Liver (tissue), 9 donors: ENCODE data around the gene SPON2. TPM values are rescaled to one million over a fixed set of nuclear protein-coding genes. Genes with fewer than 3 reads are reported as not detected.
A peak's percentile ranks its signal among the peaks of the same experiment; 100 is the strongest.

ENCODE experiments used
- DNase-seq: peaks from one replicate; pipeline ENCODE4 v3.0.0-alpha.2; 2017; ENCODE audit warnings: low spot score
- H3K27ac ChIP-seq, 2 donors: one replicate each; pipeline ENCODE4 v1.7.0; 2013; ENCODE audit warnings: inconsistent platforms in 2 of 2, low read length in 2 of 2, control low read depth in 1 of 2, low read depth in 1 of 2, mild to moderate bottlenecking in 1 of 2
- H3K27me3 ChIP-seq, 4 donors: one replicate each; pipeline versions ENCODE4 v1.6.1 to v1.7.0; 2013; ENCODE audit warnings: low read length in 3 of 4, inconsistent platforms in 1 of 4, mild to moderate bottlenecking in 1 of 4, moderate library complexity in 1 of 4; ENCODE audit not compliant: control insufficient read depth in 4 of 4, insufficient read depth in 4 of 4
- H3K36me3 ChIP-seq, 4 donors: one replicate each; pipeline versions ENCODE4 v1.6.1 to v1.7.0; 2013; ENCODE audit warnings: low read length in 3 of 4, mild to moderate bottlenecking in 3 of 4, low read depth in 1 of 4, moderate library complexity in 1 of 4; ENCODE audit not compliant: control insufficient read depth in 4 of 4, insufficient read depth in 3 of 4
- H3K4me1 ChIP-seq, 4 donors: one replicate each; pipeline versions ENCODE4 v1.6.1 to v1.7.0; 2013; ENCODE audit warnings: low read length in 3 of 4, mild to moderate bottlenecking in 3 of 4, moderate library complexity in 1 of 4; ENCODE audit not compliant: control insufficient read depth in 4 of 4, insufficient read depth in 4 of 4
- H3K4me3 ChIP-seq, 3 donors: one replicate each; pipeline versions ENCODE4 v1.6.1 to v1.7.0; 2013; ENCODE audit warnings: low read length in 3 of 3, control low read depth in 1 of 3, low read depth in 1 of 3, mild to moderate bottlenecking in 1 of 3
- H3K9ac ChIP-seq, 2 donors: one replicate each; pipeline ENCODE4 v1.7.0; 2013; ENCODE audit warnings: low read length in 2 of 2, mild to moderate bottlenecking in 2 of 2, moderate library complexity in 2 of 2, control low read depth in 1 of 2, low read depth in 1 of 2
- H3K9me3 ChIP-seq, 4 donors: one replicate each; pipeline versions ENCODE4 v1.6.1 to v1.7.0; 2013; ENCODE audit warnings: low read length in 3 of 4; ENCODE audit not compliant: control insufficient read depth in 4 of 4
- EGR1 ChIP-seq, 2 donors: IDR thresholded peaks; 2 replicates each; pipeline ENCODE4 v1.6.1; 2016 to 2018; ENCODE audit warnings: antibody characterized with exemption in 2 of 2, low read depth in 2 of 2
- JUND ChIP-seq, 2 donors: IDR thresholded peaks; 2 replicates each; pipeline ENCODE4 v1.6.1; 2016; ENCODE audit warnings: antibody characterized with exemption in 2 of 2
- NR2F2 ChIP-seq: IDR thresholded peaks from 2 replicates; pipeline ENCODE4 v1.6.1; 2016; ENCODE audit warnings: antibody characterized with exemption
- SP1 ChIP-seq: IDR thresholded peaks from 2 replicates; pipeline ENCODE4 v1.6.1; 2018; ENCODE audit warnings: antibody characterized with exemption, mild to moderate bottlenecking
- TAF1 ChIP-seq: conservative IDR thresholded peaks from 2 replicates; pipeline ENCODE4 v1.6.1; 2016; ENCODE audit warnings: antibody characterized with exemption, mild to moderate bottlenecking
- YY1 ChIP-seq: IDR thresholded peaks from 2 replicates; pipeline ENCODE4 v1.6.1; 2016; ENCODE audit warnings: antibody characterized with exemption, mild to moderate bottlenecking
- WGBS: extraction: QIAGEN DNeasy Blood & Tissue Kit; methylation state at CpG from one replicate; pipeline ENCODE4 v1.1.7; 2013; 5-methylcytosine and 5-hydroxymethylcytosine counted together
- polyA plus RNA-seq, 2 donors: library from polyadenylated mRNA; stranded (reverse) in 1 of 2; unstranded in 1 of 2; fragments of 200-250 nt in 1 of 2; fragments of >200 nt in 1 of 2; fragmentation: Nextera tagmentation in 1 of 2; extraction: Ambion mirVana in 1 of 2; gene quantifications; one replicate each; pipeline versions ENCODE4 v1.2.1 to v1.2.3, GENCODE V29; 2013 to 2015
- total RNA-seq, 2 donors: library from RNA; depleted of rRNA; stranded (reverse); fragments of >200 nt; gene quantifications; one replicate each; pipeline ENCODE4 v1.2.3, GENCODE V29; 2014
- TF ChIP-seq, protein P1 (sequence below): IDR thresholded peaks from 2 replicates; pipeline ENCODE4 v1.6.1; 2016; ENCODE audit warnings: antibody characterized with exemption
- TF ChIP-seq, protein P2 (sequence below): fragments of 150-350 bp; IDR thresholded peaks from 2 replicates; pipeline ENCODE4 v1.5.1; 2017; ENCODE audit warnings: improper control_type of control experiment, low read depth, low read length; ENCODE audit not compliant: missing input control
- TF ChIP-seq, protein P3 (sequence below): IDR thresholded peaks from 2 replicates; pipeline ENCODE4 v1.6.1; 2016; ENCODE audit warnings: antibody characterized with exemption, mild to moderate bottlenecking
- TF ChIP-seq, protein P4 (sequence below): IDR thresholded peaks from 2 replicates; pipeline ENCODE4 v1.6.1; 2016; ENCODE audit warnings: antibody characterized with exemption
- donor health status: healthy.
- donor health status: healthy.
- donor health status: healthy.
- donor health status: healthy.
- donor health status: healthy.

SPON2 gene
- total RNA-seq (10 to 100 TPM; 35.7 to 80.3 TPM), polyA plus RNA-seq (10 to 100 TPM; 64.5 to 80.2 TPM)

DNA sequence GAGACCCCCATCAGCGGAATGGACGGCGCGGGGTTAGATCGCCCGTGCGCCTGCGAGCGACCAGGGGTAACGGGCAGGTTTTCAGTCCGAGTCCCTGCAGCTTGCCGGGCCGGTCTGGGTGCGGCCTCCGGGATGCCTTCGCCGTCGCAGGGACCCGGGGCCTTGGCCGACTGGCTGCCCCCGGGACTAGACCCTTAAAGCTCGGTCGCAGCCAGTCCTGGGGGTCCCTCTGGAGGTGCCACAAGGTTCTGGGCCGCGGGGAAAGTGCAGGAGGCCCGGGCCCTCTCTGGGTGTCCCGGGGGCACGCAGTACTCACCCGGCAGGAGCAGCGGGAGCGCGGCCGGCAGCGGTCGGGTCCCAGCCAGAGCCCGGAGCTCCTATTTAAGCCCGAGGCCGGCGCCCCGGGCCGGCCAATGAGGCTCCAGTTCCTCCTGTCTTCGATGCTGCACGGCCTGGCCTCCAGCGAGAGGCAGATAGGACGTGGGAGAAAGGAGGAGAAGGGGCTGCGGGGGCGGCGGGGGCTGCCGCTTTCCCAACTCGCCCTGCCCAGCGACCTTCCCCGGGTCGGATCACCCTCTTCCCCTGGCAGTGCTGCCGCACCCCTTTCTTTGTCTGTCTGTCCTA lies at the start of gene SPON2:
Gene SPON2, minus strand, starts transcription at position 356 of the 624 bp plus-strand sequence.
- Histone ChIP-seq H3K27ac (peak within 1 kb of the TSS; percentile 98 to 99), H3K27me3 (no peaks in the 10 kb centered on the region), H3K4me1 (peaks cover 17 to 69% (median 30%) of the 10 kb centered on the region in 4 donors), H3K4me3 (peak within 1 kb of the TSS; percentile 68 to 76 (median 75)), H3K9me3 (no peaks in the 10 kb centered on the region), H3K36me3 (peaks cover 1 to 6% (median 6%) of the 10 kb centered on the region in 4 donors), H3K9ac (peak within 1 kb of the TSS; percentile 47 to 80)
- no peak for DNase-seq
- WGBS, result 4% methylated on average over 54 of the region's 54 CpGs
- TF ChIP-seq EGR1 (IDR thresholded peaks at IDR 0.05; ENCODE audit: low read depth in 2 of 2) (peak; percentile 56 to 89), SP1 (no peak)

DNA sequence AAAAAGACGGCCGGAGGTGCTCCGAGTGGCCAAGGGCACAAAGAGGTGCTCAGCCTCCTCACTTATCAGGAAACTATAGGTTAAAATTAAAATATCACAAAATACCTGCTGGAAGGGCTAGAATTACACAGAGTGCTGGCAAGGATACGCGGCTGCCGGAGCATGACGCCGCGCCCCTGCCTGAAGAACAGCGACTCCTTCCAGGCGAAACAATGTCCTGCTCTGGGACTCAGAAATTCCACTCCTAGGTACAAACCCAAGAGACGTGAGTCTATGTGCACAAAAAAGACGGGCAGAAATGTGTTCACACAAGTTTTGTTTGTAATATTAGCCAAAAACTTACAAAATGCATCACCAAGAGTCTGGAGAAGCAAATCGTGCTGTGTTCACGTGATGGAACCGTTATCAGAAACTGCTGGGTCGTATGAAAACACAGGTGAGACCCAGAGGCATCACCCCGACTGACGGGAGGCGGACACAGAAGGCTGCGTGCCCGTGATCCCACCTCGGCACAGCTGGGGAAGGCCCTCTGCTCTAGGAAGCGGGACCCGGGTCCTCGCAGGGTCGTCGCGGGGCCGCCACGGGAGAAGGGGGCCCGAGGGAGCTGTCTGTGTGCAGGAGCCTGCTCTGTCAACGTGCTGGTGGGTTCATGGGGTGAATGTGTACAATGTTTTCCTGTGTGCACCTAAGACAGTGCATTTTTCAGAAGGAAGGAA lies 48.9 kb upstream of the SPON2 start:
- Histone ChIP-seq H3K27me3 (no peaks in the 10 kb centered on the region), H3K9ac (no peak overlapping the region), H3K4me1 (peaks cover 0 to 3% (median 0%) of the 10 kb centered on the region in 4 donors), H3K36me3 (peaks cover 14 to 55% (median 20%) of the 10 kb centered on the region in 4 donors), H3K9me3 (no peaks in the 10 kb centered on the region), H3K27ac (no peak overlapping the region), H3K4me3 (no peak overlapping the region)
- 93% methylated on average over 33 of the region's 33 CpGs for WGBS
- DNase-seq, result no peak
- no peak for TF ChIP-seq EGR1 (IDR thresholded peaks at IDR 0.05; ENCODE audit: low read depth in 2 of 2)
- TF ChIP-seq, protein P1, sequence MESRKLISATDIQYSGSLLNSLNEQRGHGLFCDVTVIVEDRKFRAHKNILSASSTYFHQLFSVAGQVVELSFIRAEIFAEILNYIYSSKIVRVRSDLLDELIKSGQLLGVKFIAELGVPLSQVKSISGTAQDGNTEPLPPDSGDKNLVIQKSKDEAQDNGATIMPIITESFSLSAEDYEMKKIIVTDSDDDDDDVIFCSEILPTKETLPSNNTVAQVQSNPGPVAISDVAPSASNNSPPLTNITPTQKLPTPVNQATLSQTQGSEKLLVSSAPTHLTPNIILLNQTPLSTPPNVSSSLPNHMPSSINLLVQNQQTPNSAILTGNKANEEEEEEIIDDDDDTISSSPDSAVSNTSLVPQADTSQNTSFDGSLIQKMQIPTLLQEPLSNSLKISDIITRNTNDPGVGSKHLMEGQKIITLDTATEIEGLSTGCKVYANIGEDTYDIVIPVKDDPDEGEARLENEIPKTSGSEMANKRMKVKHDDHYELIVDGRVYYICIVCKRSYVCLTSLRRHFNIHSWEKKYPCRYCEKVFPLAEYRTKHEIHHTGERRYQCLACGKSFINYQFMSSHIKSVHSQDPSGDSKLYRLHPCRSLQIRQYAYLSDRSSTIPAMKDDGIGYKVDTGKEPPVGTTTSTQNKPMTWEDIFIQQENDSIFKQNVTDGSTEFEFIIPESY, result no peak
- TF ChIP-seq YY1, result no peak
- TF ChIP-seq, protein P2, sequence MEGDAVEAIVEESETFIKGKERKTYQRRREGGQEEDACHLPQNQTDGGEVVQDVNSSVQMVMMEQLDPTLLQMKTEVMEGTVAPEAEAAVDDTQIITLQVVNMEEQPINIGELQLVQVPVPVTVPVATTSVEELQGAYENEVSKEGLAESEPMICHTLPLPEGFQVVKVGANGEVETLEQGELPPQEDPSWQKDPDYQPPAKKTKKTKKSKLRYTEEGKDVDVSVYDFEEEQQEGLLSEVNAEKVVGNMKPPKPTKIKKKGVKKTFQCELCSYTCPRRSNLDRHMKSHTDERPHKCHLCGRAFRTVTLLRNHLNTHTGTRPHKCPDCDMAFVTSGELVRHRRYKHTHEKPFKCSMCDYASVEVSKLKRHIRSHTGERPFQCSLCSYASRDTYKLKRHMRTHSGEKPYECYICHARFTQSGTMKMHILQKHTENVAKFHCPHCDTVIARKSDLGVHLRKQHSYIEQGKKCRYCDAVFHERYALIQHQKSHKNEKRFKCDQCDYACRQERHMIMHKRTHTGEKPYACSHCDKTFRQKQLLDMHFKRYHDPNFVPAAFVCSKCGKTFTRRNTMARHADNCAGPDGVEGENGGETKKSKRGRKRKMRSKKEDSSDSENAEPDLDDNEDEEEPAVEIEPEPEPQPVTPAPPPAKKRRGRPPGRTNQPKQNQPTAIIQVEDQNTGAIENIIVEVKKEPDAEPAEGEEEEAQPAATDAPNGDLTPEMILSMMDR, result no peak
- TF ChIP-seq, protein P3, sequence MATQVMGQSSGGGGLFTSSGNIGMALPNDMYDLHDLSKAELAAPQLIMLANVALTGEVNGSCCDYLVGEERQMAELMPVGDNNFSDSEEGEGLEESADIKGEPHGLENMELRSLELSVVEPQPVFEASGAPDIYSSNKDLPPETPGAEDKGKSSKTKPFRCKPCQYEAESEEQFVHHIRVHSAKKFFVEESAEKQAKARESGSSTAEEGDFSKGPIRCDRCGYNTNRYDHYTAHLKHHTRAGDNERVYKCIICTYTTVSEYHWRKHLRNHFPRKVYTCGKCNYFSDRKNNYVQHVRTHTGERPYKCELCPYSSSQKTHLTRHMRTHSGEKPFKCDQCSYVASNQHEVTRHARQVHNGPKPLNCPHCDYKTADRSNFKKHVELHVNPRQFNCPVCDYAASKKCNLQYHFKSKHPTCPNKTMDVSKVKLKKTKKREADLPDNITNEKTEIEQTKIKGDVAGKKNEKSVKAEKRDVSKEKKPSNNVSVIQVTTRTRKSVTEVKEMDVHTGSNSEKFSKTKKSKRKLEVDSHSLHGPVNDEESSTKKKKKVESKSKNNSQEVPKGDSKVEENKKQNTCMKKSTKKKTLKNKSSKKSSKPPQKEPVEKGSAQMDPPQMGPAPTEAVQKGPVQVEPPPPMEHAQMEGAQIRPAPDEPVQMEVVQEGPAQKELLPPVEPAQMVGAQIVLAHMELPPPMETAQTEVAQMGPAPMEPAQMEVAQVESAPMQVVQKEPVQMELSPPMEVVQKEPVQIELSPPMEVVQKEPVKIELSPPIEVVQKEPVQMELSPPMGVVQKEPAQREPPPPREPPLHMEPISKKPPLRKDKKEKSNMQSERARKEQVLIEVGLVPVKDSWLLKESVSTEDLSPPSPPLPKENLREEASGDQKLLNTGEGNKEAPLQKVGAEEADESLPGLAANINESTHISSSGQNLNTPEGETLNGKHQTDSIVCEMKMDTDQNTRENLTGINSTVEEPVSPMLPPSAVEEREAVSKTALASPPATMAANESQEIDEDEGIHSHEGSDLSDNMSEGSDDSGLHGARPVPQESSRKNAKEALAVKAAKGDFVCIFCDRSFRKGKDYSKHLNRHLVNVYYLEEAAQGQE, result no peak
- no peak for TF ChIP-seq JUND (IDR thresholded peaks at IDR 0.05)
- TF ChIP-seq NR2F2, result no peak
- TF ChIP-seq, protein P4, sequence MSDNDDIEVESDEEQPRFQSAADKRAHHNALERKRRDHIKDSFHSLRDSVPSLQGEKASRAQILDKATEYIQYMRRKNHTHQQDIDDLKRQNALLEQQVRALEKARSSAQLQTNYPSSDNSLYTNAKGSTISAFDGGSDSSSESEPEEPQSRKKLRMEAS, result no peak
- TF ChIP-seq TAF1, result no peak
